Amniotic stem cell (primary cell): ENCODE data around the gene FXYD2.
A peak's percentile ranks its signal among the peaks of the same experiment; 100 is the strongest.

ENCODE experiments used
- DNase-seq: peaks from one replicate; lab custom pipeline; 2025; lab: John Stamatoyannopoulos, UW

FXYD2 gene

GRCh38 chr11:117857734-117858414, 33.3 kb upstream of the FXYD2 start:
- DNase-seq = no peak

GRCh38 chr11:117855912-117856651, 31.5 kb upstream of the FXYD2 start:
- DNase-seq = no peak

- no peak for DNase-seq
These were observed 30.8 kb upstream of the FXYD2 start for GRCh38 chr11:117855186-117855845.

DNA sequence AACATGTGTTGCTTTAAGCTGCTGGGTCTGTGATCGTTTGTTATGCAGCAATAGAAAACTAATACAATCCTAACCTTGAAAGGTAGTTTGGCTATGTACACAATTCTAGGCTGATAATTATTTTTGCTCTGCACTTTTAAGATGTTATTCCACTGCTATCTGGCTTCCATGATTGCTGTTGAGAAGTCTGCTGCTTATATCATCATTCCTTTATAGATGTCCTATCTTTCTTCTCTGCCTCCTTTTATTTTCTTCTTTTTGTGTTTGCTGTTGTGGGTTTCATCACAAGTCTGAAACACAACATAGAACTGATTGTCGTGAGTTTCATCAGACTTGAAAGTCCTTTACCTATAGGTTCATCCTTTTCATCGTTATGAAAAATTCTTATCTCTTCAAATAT, 27.8 kb upstream of the FXYD2 start:
- no peak for DNase-seq

- DNase-seq = no peak
These were observed 27.3 kb upstream of the FXYD2 start for GRCh38 chr11:117851852-117852251.

DNA sequence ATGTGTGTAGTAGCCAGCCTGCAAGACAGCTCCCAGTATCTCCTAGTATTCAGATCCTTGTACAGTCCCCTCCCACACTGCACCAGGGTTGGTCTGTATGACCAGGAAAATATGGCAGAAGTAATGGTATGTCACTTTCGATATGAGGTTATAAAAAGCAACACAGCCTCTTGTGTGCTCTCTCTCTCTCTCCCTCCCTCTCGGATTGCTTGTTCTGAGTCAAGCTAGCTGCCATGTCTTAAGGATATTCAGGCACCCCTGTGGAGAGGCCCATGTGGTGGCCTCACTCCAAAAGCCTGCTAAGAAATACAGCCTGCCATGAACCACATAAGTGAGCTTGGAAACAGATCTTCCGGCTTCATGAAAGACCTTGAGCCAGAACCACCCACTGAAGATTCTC, 26.6 kb upstream of the FXYD2 start:
- no peak for DNase-seq

- DNase-seq = no peak
These were observed 25.4 kb upstream of the FXYD2 start for GRCh38 chr11:117849781-117850414.

DNA sequence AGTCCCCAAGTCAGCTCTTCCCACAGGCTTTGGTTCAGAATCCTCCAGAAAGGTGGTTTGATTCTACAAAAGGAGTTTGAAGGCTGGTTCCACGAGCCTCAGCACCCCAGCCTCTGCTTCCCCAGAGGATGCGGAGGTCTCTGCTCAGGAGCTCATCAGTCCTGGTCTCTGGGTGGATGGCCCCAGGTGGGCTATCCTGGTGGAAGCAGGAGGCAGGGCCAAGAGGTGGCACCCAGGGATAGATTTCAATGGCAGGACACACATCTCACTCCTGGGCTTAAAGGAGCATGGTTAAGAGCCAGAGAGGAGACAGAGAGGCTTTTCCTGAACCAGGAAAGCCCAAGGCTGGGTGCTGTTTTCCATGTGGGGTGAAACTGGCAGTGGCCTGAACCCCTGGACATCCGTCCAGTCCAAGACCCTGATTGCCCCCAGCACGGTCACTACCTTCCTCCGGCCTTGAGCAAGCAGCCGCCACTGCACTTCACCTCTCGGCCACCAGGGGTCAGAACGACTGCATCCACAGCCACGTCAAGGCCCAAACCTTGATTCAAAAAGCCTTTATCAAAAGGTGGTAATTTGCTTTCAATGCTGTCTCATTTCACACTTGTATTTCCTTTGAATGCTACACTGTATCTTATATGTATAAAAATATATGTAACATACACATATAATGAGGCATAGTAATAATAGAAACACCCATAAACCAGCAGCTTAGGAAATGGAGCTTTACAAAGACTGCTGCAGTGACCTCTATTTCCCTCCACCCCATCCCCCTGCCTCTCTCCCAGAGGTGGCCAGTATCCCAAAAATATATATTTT, 19.3 kb upstream of the FXYD2 start:
- peak; percentile 28 for DNase-seq

- DNase-seq = no peak
These were observed 17.8 kb upstream of the FXYD2 start for GRCh38 chr11:117842131-117842941.

- DNase-seq = no peak
These were observed 17.0 kb upstream of the FXYD2 start for GRCh38 chr11:117841551-117842031.

DNA sequence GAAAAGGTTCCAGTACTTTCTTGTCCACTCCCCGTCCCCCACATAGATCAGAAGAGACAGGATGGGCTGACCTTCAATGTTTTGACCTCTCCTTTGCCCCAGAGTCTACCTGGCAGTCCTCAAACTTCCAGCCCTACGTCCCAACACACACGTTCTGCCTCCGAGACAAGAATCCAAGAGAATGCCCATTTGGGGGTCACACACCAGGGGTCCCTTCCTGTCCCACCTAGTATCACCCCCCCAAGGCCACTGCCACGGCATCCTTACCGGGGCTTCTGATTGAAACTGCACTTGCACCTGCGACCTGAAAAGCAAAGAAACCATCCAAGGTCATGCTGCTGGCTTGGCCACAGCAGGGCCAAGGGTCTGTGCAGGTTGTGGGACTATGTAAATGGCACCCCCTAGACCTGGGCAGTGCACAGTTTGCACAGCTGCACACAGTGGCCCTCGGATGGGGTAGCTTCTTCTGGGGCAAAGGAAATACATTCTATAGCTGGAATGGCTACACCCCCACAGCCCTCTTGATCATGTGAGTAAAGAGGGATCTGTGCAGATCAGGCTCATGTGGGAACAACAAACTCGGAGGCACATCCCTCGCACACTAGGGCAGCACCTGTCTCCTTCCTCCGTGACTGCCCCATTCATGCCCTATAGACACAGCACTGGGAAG, 16.5 kb upstream of the FXYD2 start:
- no peak for DNase-seq

DNA sequence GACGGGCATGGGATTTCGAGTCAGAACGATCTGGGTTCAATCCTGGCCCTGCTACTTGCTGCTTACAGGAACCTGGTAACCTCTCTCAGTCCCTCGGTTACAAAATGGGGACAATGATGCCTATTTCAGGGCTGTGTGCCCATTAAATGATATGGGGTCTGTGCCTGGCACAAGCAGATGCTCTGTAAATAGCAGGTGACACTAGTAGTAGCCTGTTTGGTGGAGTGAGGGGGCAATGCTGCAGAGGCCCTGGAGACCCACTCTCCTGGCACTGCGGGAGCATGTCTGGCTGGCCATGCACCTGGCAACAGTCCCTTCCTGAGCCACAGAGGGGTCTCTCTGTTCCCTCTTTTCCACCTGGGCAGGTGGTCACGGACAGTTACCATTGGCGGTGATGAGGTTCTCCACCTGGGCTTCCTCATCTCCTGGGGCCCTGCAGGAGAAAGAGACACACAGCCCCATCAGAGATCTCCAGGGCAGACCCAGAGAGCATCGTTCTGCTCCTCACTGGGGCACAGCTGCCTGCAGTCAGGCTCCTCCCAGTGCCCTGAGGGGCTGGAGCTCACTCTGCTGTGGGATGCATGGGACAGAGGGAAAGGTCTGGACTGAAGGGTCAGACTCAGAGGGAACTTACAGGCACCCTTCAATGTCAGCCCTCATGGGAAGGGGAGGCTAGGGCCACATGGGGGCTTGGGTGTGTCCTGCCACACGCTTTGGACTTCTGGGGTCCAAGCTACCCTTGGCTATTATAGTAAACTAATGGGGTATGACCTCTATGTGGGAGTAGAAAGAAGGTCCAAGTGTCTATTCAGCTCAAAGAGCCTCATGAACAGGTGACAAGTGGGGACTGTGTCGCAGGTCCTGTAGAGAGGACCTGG, 15.6 kb upstream of the FXYD2 start:
- DNase-seq = no peak

DNA sequence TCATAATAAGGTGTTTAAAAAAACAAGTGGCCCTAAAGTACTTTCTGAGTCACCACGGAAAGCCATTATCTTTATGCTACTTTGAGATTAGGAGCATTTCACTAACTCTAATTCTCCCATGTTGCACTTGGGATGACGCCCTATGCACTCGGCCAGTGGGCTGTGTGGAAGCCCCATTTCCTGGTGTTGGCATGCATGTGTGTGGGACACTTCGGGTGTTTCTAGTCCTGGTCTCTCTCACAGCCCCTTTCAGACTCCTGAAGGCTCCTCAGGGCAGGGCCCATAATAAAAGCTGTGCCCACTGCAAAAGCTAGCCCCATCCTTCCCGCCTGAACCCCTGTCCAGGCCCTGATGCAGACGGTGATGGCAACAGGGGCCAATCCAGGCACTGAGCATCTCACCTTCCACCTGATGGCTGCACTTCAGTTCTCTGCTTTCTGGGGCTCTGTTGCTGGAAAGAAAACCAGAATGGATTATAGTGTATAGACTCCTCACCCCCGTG, 14.9 kb upstream of the FXYD2 start:
- DNase-seq = no peak

- no peak for DNase-seq
These were observed 14.4 kb upstream of the FXYD2 start for GRCh38 chr11:117838901-117839300.

DNA sequence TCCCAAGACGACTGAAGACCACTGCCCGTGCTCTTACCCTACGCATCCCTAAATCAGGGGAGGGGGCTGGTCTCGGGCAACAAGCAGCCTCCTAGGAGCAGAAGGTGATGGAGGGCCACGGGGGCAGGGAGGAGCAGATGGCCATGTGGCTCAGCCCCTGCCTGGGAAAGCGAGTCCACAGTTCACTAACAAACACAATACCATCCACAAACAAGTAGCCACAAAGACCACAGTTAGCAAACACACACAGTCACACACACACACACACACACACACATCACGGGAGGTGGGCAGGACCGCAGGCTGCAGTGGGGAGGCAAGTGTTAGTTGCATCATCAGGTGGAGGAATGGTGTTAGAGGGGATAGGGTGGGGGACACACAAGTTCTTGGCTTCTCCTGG, 13.2 kb upstream of the FXYD2 start:
- no peak for DNase-seq

- DNase-seq = no peak
These were observed 12.7 kb upstream of the FXYD2 start for GRCh38 chr11:117837070-117837776.

- DNase-seq = no peak
These were observed 11.8 kb upstream of the FXYD2 start for GRCh38 chr11:117836077-117836960.
